Stomach (tissue), 9 donors: Measurements from ENCODE around the gene MBLAC1. TPM values are rescaled to one million over a fixed set of nuclear protein-coding genes. Genes with fewer than 3 reads are reported as not detected.

Experiments
- DNase-seq, 2 donors: peaks; one replicate each; pipeline versions ENCODE4 v3.0.0 to v3.0.0-alpha.2; 2013 to 2019
- H3K27ac ChIP-seq, 5 donors: fragments of 200-600 bp in 4 of 5; sonication (generic) in 4 of 5; one replicate each; pipeline ENCODE4 v1.5.1; 2013 to 2019; ENCODE audit warnings: mild to moderate bottlenecking in 1 of 5, moderate library complexity in 1 of 5
- H3K27me3 ChIP-seq, 3 donors: fragments of 200-600 bp; sonication (generic); one replicate each; pipeline ENCODE4 v1.5.1; 2017 to 2019; ENCODE audit warnings: mixed run types in 1 of 3
- H3K36me3 ChIP-seq, 4 donors: fragments of 200-600 bp; sonication (generic); 1 replicate in 3 of 4; 2 replicates in 1 of 4; pipeline ENCODE4 v1.5.1; 2016 to 2019
- H3K4me1 ChIP-seq, 4 donors: fragments of 200-600 bp; sonication (generic); one replicate each; pipeline ENCODE4 v1.5.1; 2016 to 2019
- H3K4me3 ChIP-seq, 4 donors: fragments of 200-600 bp; sonication (generic) in 3 of 4; one replicate each; pipeline ENCODE4 v1.5.1; 2016 to 2019; ENCODE audit warnings: mild to moderate bottlenecking in 1 of 4
- H3K9me3 ChIP-seq, 4 donors: fragments of 200-600 bp; sonication (generic); one replicate each; pipeline ENCODE4 v1.5.1; 2016 to 2019
- CTCF ChIP-seq, 7 experiments: fragments of 450-650 bp in 4 of 7; fragments of 200-600 bp in 3 of 7; sonication (generic) in 3 of 7; IDR thresholded peaks; one replicate each; pipeline ENCODE4 v1.5.1; 2016 to 2019; ENCODE audit warnings: antibody characterized with exemption in 7 of 7, control low read depth in 2 of 7, mild to moderate bottlenecking in 1 of 7
- EP300 ChIP-seq: sonication (generic); formaldehyde crosslinking; IDR thresholded peaks from one replicate; pipeline ENCODE4 v1.6.1; 2017; ENCODE audit warnings: antibody characterized with exemption
- POLR2A ChIP-seq, 4 donors: fragments of 450-650 bp; IDR thresholded peaks; one replicate each; pipeline ENCODE4 v1.6.1; 2016; ENCODE audit warnings: antibody characterized with exemption in 4 of 4, control low read depth in 2 of 4, mild to moderate bottlenecking in 1 of 4, moderate library complexity in 1 of 4
- POLR2AphosphoS5 ChIP-seq, 3 donors: sonication (generic); formaldehyde crosslinking; IDR thresholded peaks; one replicate each; pipeline ENCODE4 v1.6.1; 2016; ENCODE audit warnings: antibody characterized with exemption in 3 of 3
- WGBS, 5 donors: extraction: QIAGEN DNeasy Blood & Tissue Kit in 3 of 5; methylation state at CpG; one replicate each; pipeline versions ENCODE4 v1.1.5 to v1.1.7; 2013 to 2018; 5-methylcytosine and 5-hydroxymethylcytosine counted together
- intact Hi-C: fragments of 100-400 bp; cut with DNase I; formaldehyde crosslinking; loops from one replicate; pipeline ENCODE4 v1.15.1; 2023; ENCODE audit warnings: low total_unique reads
- polyA plus RNA-seq, 3 donors: library from polyadenylated mRNA; stranded (reverse); fragments of 200-250 nt; gene quantifications; one replicate each; pipeline ENCODE4 v1.2.3, GENCODE V29; 2013
- total RNA-seq, 5 donors: library from RNA; depleted of rRNA; stranded (reverse); fragments of >200 nt; gene quantifications; one replicate each; pipeline versions ENCODE4 v1.1.0 to v1.2.3, GENCODE V29; 2014 to 2016
- donor health status: healthy with polysubstance abuse.
- donor health status: Bipolar disorder and iron deficiency.
- donor health status: healthy.

Gene MBLAC1
- total and polyA plus RNA-seq, 8 donors = 1.3 to 6.1 (median 1.7) TPM; not detected in 3

GRCh38 chr7:100119970-100120732 lies 6.6 kb upstream of the MBLAC1 start:
- peak overlapping the region; percentile 67 to 89 (median 84) for H3K27ac ChIP-seq
- 20 to 30% (median 26%) methylated on average over 19 of the region's 19 CpGs for WGBS, 5 donors
- intact Hi-C loops = no loop called here

GRCh38 chr7:100120733-100121036 lies 6.1 kb upstream of the MBLAC1 start:
- intact Hi-C loops = no loop called here
- no peak for TF ChIP-seq EP300
- TF ChIP-seq POLR2AphosphoS5 (IDR thresholded peaks at IDR 0.05) = no peak
- DNase-seq = no peak
- Histone ChIP-seq H3K27me3 (no peaks in the 10 kb centered on the region), H3K27ac (peak overlapping the region in 4 of 5 donors; percentile 80 to 89 (median 86)), H3K36me3 (peaks cover 0 to 16% (median under 1%) of the 10 kb centered on the region in 4 donors), H3K9me3 (no peaks in the 10 kb centered on the region), H3K4me3 (peak overlapping the region in 3 of 4 donors; percentile 73 to 95 (median 81)), H3K4me1 (peaks cover 30 to 54% (median 37%) of the 10 kb centered on the region in 4 donors)
- 11 to 34% (median 23%) methylated on average over 1 of the region's 1 CpG for WGBS, 5 donors

More at GRCh38 chr7:100119970-100120732, 6.6 kb upstream of the MBLAC1 start:
- H3K4me1 ChIP-seq = peaks cover 25 to 49% (median 31%) of the 10 kb centered on the region in 4 donors
- no peak for TF ChIP-seq POLR2AphosphoS5 (IDR thresholded peaks at IDR 0.05)
- no peak for TF ChIP-seq CTCF (IDR thresholded peaks at IDR 0.05)
- no peak for TF ChIP-seq EP300
- TF ChIP-seq POLR2A (IDR thresholded peaks at IDR 0.05) = no peak
- peak; percentile 47 to 84 for DNase-seq
- peak overlapping the region; percentile 73 to 95 (median 85) for H3K4me3 ChIP-seq
- no peaks in the 10 kb centered on the region for H3K9me3 ChIP-seq
- H3K36me3 ChIP-seq = peaks cover 0 to 16% (median 3%) of the 10 kb centered on the region in 4 donors
- no peaks in the 10 kb centered on the region for H3K27me3 ChIP-seq

- WGBS, 5 donors = 34 to 54% (median 49%) methylated on average over 13 of the region's 13 CpGs
- Histone ChIP-seq H3K9me3 (no peaks in the 10 kb centered on the region), H3K36me3 (peaks cover 0 to 16% (median 0%) of the 10 kb centered on the region in 4 donors), H3K27ac (peak overlapping the region in 2 of 5 donors; percentile 24 to 39), H3K27me3 (no peaks in the 10 kb centered on the region), H3K4me3 (no peak overlapping the region), H3K4me1 (peaks cover 38 to 62% (median 44%) of the 10 kb centered on the region in 4 donors)
- peak in 1 of 2 donors; percentile 59 for DNase-seq
- TF ChIP-seq EP300 (no peak), POLR2A (IDR thresholded peaks at IDR 0.05) (no peak), POLR2AphosphoS5 (IDR thresholded peaks at IDR 0.05) (no peak)
- intact Hi-C loops = no loop called here
Observed at GRCh38 chr7:100122067-100122466, 4.7 kb upstream of the MBLAC1 start.

GRCh38 chr7:100122568-100122967 lies 4.2 kb upstream of the MBLAC1 start:
- Histone ChIP-seq H3K4me3 (no peak overlapping the region), H3K36me3 (peaks cover 0 to 16% (median 0%) of the 10 kb centered on the region in 4 donors), H3K27ac (peak overlapping the region in 2 of 5 donors; percentile 24 to 39), H3K9me3 (no peaks in the 10 kb centered on the region), H3K4me1 (peaks cover 38 to 61% (median 46%) of the 10 kb centered on the region in 4 donors), H3K27me3 (no peaks in the 10 kb centered on the region)
- DNase-seq = no peak
- intact Hi-C loops = no loop called here
- WGBS, 5 donors = 67 to 100% (median 94%) methylated on average over 1 of the region's 1 CpG
- TF ChIP-seq CTCF (IDR thresholded peaks at IDR 0.05) (no peak), POLR2AphosphoS5 (IDR thresholded peaks at IDR 0.05) (no peak), POLR2A (IDR thresholded peaks at IDR 0.05) (no peak), EP300 (no peak)

GRCh38 chr7:100124301-100125230 lies 2.2 kb upstream of the MBLAC1 start:
- Histone ChIP-seq H3K27ac (peak overlapping the region in 2 of 5 donors; percentile 99), H3K36me3 (peaks cover 0 to 16% (median 0%) of the 10 kb centered on the region in 4 donors), H3K4me1 (peaks cover 41 to 59% (median 48%) of the 10 kb centered on the region in 4 donors), H3K4me3 (no peak overlapping the region), H3K27me3 (no peaks in the 10 kb centered on the region), H3K9me3 (no peaks in the 10 kb centered on the region)
- intact Hi-C loops = no loop called here
- TF ChIP-seq POLR2A (IDR thresholded peaks at IDR 0.05) = no peak
- no peak for TF ChIP-seq CTCF (IDR thresholded peaks at IDR 0.05)
- TF ChIP-seq EP300 = no peak
- TF ChIP-seq POLR2AphosphoS5 (IDR thresholded peaks at IDR 0.05) = no peak
- no peak for DNase-seq
- 69 to 85% (median 75%) methylated on average over 4 of the region's 4 CpGs for WGBS, 5 donors
